ENCODE results near the gene MLYCD.
A peak's percentile ranks its signal among the peaks of the same experiment; 100 is the strongest.
"Not testable (repeated sequence)": the region's sequence is repeated elsewhere in the genome, so short reads cannot be mapped to it uniquely, and the experiment has no call there.

Gene MLYCD

GRCh38 chr16:83939266-83939855, 40.4 kb downstream of the MLYCD start:
- DNase-seq: no peak
- H3K9me3 Mint-ChIP-seq: no peaks in the 10 kb centered on the region
- no peak overlapping the region for H3K4me3 Mint-ChIP-seq
- H3K27me3 Mint-ChIP-seq: no peaks in the 10 kb centered on the region
- peaks cover 6% of the 10 kb centered on the region for H3K4me1 Mint-ChIP-seq
- ATAC-seq: no peak
- H3K27ac Mint-ChIP-seq: peak overlapping the region; percentile 23 to 46

- Mint-ChIP-seq H3K27ac (peak overlapping the region in 1 of 2 donors; percentile 54), H3K4me3 (no peak overlapping the region), H3K27me3 (no peaks in the 10 kb centered on the region), H3K9me3 (no peaks in the 10 kb centered on the region), H3K4me1 (peaks cover 6% of the 10 kb centered on the region)
- no peak for DNase-seq
- ATAC-seq: no peak
Observed at GRCh38 chr16:83940119-83940518, 41.2 kb downstream of the MLYCD start.

- DNase-seq (no peak), ATAC-seq (no peak)
- H3K27me3 Mint-ChIP-seq: no peaks in the 10 kb centered on the region
- no peak overlapping the region for H3K4me3 Mint-ChIP-seq
- H3K9me3 Mint-ChIP-seq: no peaks in the 10 kb centered on the region
- no peak overlapping the region for H3K27ac Mint-ChIP-seq
- peaks cover 6% of the 10 kb centered on the region for H3K4me1 Mint-ChIP-seq
Observed at GRCh38 chr16:83940630-83941378, 41.9 kb downstream of the MLYCD start.

- H3K4me1 Mint-ChIP-seq, H3K9me3 Mint-ChIP-seq, H3K27ac Mint-ChIP-seq, H3K4me3 Mint-ChIP-seq, H3K27me3 Mint-ChIP-seq, DNase-seq, ATAC-seq: not testable (repeated sequence)
Observed at GRCh38 chr16:83941546-83941945, 42.6 kb downstream of the MLYCD start.

- Mint-ChIP-seq H3K4me3 (no peak overlapping the region), H3K9me3 (no peaks in the 10 kb centered on the region), H3K27me3 (no peaks in the 10 kb centered on the region), H3K4me1 (peaks cover 6% of the 10 kb centered on the region), H3K27ac (no peak overlapping the region)
- DNase-seq (no peak), ATAC-seq (no peak)
Observed at GRCh38 chr16:83942074-83942473, 43.2 kb downstream of the MLYCD start.

- Mint-ChIP-seq H3K27ac (peak overlapping the region in 1 of 2 donors; percentile 16), H3K4me1 (peaks cover 6% of the 10 kb centered on the region), H3K9me3 (no peaks in the 10 kb centered on the region), H3K4me3 (no peak overlapping the region), H3K27me3 (no peaks in the 10 kb centered on the region)
- ATAC-seq (no peak), DNase-seq (no peak)
Observed at GRCh38 chr16:83942815-83943515, 44.0 kb downstream of the MLYCD start.

GRCh38 chr16:83943516-83944050, 44.7 kb downstream of the MLYCD start:
- Mint-ChIP-seq H3K27ac (peak overlapping the region in 1 of 2 donors; percentile 74), H3K4me3 (no peak overlapping the region), H3K27me3 (no peaks in the 10 kb centered on the region), H3K4me1 (peaks cover 6% of the 10 kb centered on the region), H3K9me3 (no peaks in the 10 kb centered on the region)
- DNase-seq (no peak), ATAC-seq (peak; percentile 20)

- H3K27me3 Mint-ChIP-seq: no peaks in the 10 kb centered on the region
- no peaks in the 10 kb centered on the region for H3K4me1 Mint-ChIP-seq
- ATAC-seq (no peak), DNase-seq (no peak)
- no peak overlapping the region for H3K4me3 Mint-ChIP-seq
- no peaks in the 10 kb centered on the region for H3K9me3 Mint-ChIP-seq
- H3K27ac Mint-ChIP-seq: peak overlapping the region in 1 of 2 donors; percentile 82
Observed at GRCh38 chr16:83945587-83945986, 46.7 kb downstream of the MLYCD start.

GRCh38 chr16:83946154-83946780, 47.4 kb downstream of the MLYCD start:
- H3K27ac Mint-ChIP-seq: no peak overlapping the region
- H3K27me3 Mint-ChIP-seq: no peaks in the 10 kb centered on the region
- H3K4me3 Mint-ChIP-seq: no peak overlapping the region
- DNase-seq: no peak
- H3K4me1 Mint-ChIP-seq: no peaks in the 10 kb centered on the region
- H3K9me3 Mint-ChIP-seq: no peaks in the 10 kb centered on the region
- no peak for ATAC-seq

GRCh38 chr16:83946781-83947566, 48.1 kb downstream of the MLYCD start:
- Mint-ChIP-seq H3K4me1 (no peaks in the 10 kb centered on the region), H3K4me3 (no peak overlapping the region), H3K27me3 (no peaks in the 10 kb centered on the region), H3K9me3 (no peaks in the 10 kb centered on the region), H3K27ac (peak overlapping the region in 1 of 2 donors; percentile 37)
- DNase-seq: no peak
- ATAC-seq: no peak

- Mint-ChIP-seq H3K27me3 (no peaks in the 10 kb centered on the region), H3K4me1 (peaks cover 7% of the 10 kb centered on the region), H3K27ac (no peak overlapping the region), H3K9me3 (no peaks in the 10 kb centered on the region), H3K4me3 (no peak overlapping the region)
- ATAC-seq (no peak), DNase-seq (no peak)
Observed at GRCh38 chr16:83947642-83948234, 48.8 kb downstream of the MLYCD start.

GRCh38 chr16:83948914-83949723, 50.2 kb downstream of the MLYCD start:
- no peak overlapping the region for H3K4me3 Mint-ChIP-seq
- no peak for ATAC-seq
- peaks cover 6% of the 10 kb centered on the region for H3K27me3 Mint-ChIP-seq
- peaks cover 21% of the 10 kb centered on the region for H3K4me1 Mint-ChIP-seq
- H3K9me3 Mint-ChIP-seq: no peaks in the 10 kb centered on the region
- H3K27ac Mint-ChIP-seq: no peak overlapping the region
- DNase-seq: no peak

GRCh38 chr16:83949724-83950001, 50.7 kb downstream of the MLYCD start:
- no peak for ATAC-seq
- Mint-ChIP-seq H3K4me1 (peaks cover 26% of the 10 kb centered on the region), H3K27me3 (peaks cover 11% of the 10 kb centered on the region), H3K4me3 (no peak overlapping the region), H3K27ac (no peak overlapping the region), H3K9me3 (no peaks in the 10 kb centered on the region)
- DNase-seq: no peak

- Mint-ChIP-seq H3K4me1 (peaks cover 26% of the 10 kb centered on the region), H3K27me3 (peaks cover 24% of the 10 kb centered on the region)
- not testable (repeated sequence) for DNase-seq, H3K4me3 Mint-ChIP-seq, H3K27ac Mint-ChIP-seq, ATAC-seq, H3K9me3 Mint-ChIP-seq
Observed at GRCh38 chr16:83950862-83951399, 52.0 kb downstream of the MLYCD start.

Data from stimulated activated naive CD8-positive, alpha-beta T cell treated with anti-CD3 and anti-CD28 coated beads, Interleukin-15, amount 100 ng/mL, for 72 hours (primary cell).